B cell (primary cell): ENCODE results near the gene JMJD8.

Experiments used
- EZH2 ChIP-seq: IDR thresholded peaks from 2 replicates; pipeline ENCODE4 v1.6.1; 2012; ENCODE audit warnings: borderline replicate concordance, low read depth, mild to moderate bottlenecking, moderate library complexity, low read length; ENCODE audit not compliant: insufficient read depth, poor library complexity, severe bottlenecking
- TF ChIP-seq, protein P1 (sequence below): fragments of 200-600 bp; IDR thresholded peaks from one replicate; pipeline ENCODE4 v1.8.0; 2022; ENCODE audit warnings: antibody characterized with exemption, mild to moderate bottlenecking

DNA sequence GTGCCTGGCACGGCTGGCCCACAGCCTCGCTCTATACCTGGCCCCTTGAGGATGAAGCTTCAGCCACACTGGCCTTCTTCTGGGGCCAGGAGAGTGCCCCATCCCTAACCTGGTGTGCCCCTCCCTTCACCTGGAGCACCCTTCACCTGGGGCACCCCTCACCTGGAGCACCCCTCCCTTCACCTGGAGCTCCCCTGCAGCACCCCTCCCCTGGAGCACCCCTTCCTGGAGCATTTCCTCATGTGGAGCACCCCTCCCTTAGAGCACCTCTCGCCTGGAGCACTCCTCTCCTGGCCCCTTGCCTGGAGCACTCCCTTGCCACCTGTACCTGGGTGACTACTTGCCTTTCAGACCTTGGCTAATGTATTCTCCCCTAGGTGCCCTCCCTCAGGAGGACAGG is 23.9 kb upstream of the JMJD8 start:
- TF ChIP-seq, protein P1, sequence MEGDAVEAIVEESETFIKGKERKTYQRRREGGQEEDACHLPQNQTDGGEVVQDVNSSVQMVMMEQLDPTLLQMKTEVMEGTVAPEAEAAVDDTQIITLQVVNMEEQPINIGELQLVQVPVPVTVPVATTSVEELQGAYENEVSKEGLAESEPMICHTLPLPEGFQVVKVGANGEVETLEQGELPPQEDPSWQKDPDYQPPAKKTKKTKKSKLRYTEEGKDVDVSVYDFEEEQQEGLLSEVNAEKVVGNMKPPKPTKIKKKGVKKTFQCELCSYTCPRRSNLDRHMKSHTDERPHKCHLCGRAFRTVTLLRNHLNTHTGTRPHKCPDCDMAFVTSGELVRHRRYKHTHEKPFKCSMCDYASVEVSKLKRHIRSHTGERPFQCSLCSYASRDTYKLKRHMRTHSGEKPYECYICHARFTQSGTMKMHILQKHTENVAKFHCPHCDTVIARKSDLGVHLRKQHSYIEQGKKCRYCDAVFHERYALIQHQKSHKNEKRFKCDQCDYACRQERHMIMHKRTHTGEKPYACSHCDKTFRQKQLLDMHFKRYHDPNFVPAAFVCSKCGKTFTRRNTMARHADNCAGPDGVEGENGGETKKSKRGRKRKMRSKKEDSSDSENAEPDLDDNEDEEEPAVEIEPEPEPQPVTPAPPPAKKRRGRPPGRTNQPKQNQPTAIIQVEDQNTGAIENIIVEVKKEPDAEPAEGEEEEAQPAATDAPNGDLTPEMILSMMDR: no peak
- TF ChIP-seq EZH2: no peak
